Measurements from ENCODE around the gene PITPNM2. TPM values are rescaled to one million over a fixed set of nuclear protein-coding genes. Genes with fewer than 3 reads are reported as not detected.

The PITPNM2 gene
- total and polyA plus RNA-seq, 8 donors, result 1.8 to 28.1 (median 7.4) TPM

DNA sequence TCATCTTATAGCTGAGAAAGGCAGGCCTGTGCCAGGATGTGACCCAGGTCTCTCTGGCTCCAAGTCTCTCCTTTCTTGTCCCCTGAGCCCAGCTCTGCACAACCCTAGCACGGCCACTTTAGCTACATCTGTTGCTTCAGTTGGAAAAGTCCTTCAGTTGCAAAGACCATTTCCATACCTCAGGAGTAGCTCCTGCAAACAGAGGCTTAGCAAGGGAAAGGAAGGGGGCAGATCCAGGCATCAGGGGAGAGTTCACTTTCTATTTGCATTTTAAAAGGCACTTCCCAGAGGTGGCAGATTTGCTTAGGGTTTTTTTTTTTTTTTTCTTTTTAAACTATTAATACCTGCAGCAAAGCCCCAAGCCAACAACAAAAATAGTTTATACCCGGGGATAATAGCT, 3.0 kb upstream of the PITPNM2 start:
- no peak overlapping the region for H3K4me3 ChIP-seq
- no peaks in the 10 kb centered on the region for H3K9me3 ChIP-seq
- TF ChIP-seq EP300 (IDR thresholded peaks at IDR 0.05) (no peak), POLR2AphosphoS5 (IDR thresholded peaks at IDR 0.05) (no peak), POLR2A (IDR thresholded peaks at IDR 0.05) (no peak)
- TF ChIP-seq, protein P1, sequence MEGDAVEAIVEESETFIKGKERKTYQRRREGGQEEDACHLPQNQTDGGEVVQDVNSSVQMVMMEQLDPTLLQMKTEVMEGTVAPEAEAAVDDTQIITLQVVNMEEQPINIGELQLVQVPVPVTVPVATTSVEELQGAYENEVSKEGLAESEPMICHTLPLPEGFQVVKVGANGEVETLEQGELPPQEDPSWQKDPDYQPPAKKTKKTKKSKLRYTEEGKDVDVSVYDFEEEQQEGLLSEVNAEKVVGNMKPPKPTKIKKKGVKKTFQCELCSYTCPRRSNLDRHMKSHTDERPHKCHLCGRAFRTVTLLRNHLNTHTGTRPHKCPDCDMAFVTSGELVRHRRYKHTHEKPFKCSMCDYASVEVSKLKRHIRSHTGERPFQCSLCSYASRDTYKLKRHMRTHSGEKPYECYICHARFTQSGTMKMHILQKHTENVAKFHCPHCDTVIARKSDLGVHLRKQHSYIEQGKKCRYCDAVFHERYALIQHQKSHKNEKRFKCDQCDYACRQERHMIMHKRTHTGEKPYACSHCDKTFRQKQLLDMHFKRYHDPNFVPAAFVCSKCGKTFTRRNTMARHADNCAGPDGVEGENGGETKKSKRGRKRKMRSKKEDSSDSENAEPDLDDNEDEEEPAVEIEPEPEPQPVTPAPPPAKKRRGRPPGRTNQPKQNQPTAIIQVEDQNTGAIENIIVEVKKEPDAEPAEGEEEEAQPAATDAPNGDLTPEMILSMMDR (IDR thresholded peaks at IDR 0.05), result no peak
- intact Hi-C loops (cut with DNase I; ENCODE audit: low total_unique reads), result loop anchor here (10.0 kb wide), 1 partner anchor 179 kb away; the partner anchor contains the start of gene OGFOD2
- 46 to 67% (median 47%) methylated on average over 2 of the region's 2 CpGs for WGBS, 5 donors
- DNase-seq, result peak in 1 of 2 donors; percentile 39
- H3K27ac ChIP-seq, result no peak overlapping the region
- peaks cover 0 to 8% (median 0%) of the 10 kb centered on the region in 4 donors for H3K36me3 ChIP-seq
- peaks cover 8 to 27% (median 25%) of the 10 kb centered on the region in 4 donors for H3K4me1 ChIP-seq
- peaks cover 0 to 9% (median 0%) of the 10 kb centered on the region in 3 donors for H3K27me3 ChIP-seq

DNA sequence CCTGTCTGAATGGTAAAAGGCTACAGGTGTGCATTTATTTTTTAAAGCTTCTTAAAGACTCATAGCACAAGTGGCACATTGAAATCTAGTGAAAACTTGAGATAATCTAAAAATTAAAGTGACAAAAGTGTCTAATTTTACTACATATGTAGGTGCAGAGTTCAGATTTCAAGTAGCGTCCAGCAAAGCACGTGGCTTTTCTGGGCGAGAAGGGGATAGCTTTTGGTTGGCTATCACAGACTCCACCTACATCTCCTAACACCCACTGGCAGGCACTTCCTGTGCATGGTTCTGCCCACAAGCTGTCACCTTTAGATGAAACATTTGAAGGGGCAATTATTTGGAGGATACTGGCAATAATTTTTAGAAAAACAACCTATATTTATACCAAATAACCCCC, 1.9 kb upstream of the PITPNM2 start:
- Histone ChIP-seq H3K36me3 (peaks cover 0 to 8% (median 0%) of the 10 kb centered on the region in 4 donors), H3K4me1 (peaks cover 8 to 38% (median 30%) of the 10 kb centered on the region in 4 donors), H3K4me3 (no peak overlapping the region), H3K27ac (no peak overlapping the region), H3K27me3 (peaks cover 0 to 9% (median 0%) of the 10 kb centered on the region in 3 donors), H3K9me3 (no peaks in the 10 kb centered on the region)
- no peak for TF ChIP-seq POLR2A (IDR thresholded peaks at IDR 0.05)
- TF ChIP-seq POLR2AphosphoS5 (IDR thresholded peaks at IDR 0.05), result no peak
- TF ChIP-seq, protein P1 (IDR thresholded peaks at IDR 0.05), result no peak
- no peak for TF ChIP-seq EP300 (IDR thresholded peaks at IDR 0.05)
- intact Hi-C loops (cut with DNase I; ENCODE audit: low total_unique reads), result loop anchor here (10.0 kb wide), 1 partner anchor 178 kb away; the partner anchor contains the start of gene OGFOD2
- DNase-seq, result no peak
- WGBS, 5 donors, result 67 to 83% (median 76%) methylated on average over 3 of the region's 3 CpGs

DNA sequence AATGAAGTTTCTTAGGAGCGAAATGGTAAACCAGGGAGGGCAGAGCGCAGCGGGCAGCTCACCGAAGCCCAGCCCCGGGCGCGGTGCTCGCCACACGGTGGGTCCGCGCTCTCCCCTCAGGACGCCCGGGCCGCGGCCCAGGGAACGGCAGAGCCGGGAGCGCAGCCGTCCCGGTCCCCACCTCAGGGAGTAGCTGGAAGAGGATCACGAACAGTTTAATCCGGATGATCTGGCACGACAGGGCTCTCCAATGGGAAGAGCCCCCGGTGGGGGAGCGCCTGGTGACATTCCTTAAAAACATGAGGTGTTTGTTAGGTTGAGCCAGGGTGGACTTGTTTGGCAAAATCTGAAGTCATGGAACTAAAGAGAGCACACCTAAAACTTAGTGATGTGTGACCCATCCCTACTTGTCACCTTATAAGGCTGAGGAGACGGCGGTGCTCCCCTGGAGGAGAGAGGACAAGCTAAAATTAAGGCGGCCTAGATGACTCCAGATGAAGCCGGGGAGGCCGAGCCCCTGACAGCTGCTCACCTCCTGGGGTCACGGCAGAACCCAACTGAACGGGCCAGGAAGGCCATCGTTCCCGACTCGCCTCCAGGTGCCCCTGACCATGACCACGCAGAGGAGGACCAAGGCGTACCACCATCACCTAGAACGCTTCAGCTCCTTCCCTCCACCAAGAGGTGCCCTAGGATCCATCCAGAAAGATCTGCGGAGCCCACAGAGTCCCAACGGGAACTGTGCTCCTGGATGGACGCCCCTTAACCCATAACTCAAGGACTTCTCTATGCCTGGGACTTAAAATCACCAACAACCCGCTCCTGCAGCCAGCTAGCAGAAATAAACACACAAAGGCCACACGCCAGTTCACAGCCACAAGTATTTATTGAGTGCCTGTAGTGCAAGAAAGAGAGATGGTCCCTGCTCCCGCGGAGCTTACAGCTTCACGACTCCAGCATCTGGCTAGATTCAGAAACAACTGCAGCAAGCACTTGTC, 866 bp upstream of the PITPNM2 start:
- whole genome bisulfite sequencing, 5 donors, result 36 to 41% (median 40%) methylated on average over 40 to 46 of the region's 46 CpGs
- intact Hi-C loops (cut with DNase I; ENCODE audit: low total_unique reads), result loop anchor here (10.0 kb wide), 1 partner anchor 177 kb away; the partner anchor contains the start of gene OGFOD2
- peaks cover 0 to 8% (median 0%) of the 10 kb centered on the region in 4 donors for H3K36me3 ChIP-seq
- peaks cover 0 to 9% (median 0%) of the 10 kb centered on the region in 3 donors for H3K27me3 ChIP-seq
- peak in 1 of 2 donors; percentile 22 for DNase-seq
- H3K4me1 ChIP-seq, result peaks cover 11 to 48% (median 33%) of the 10 kb centered on the region in 4 donors
- H3K4me3 ChIP-seq, result peak overlapping the region; percentile 67 to 87 (median 76)
- no peak for TF ChIP-seq POLR2AphosphoS5 (IDR thresholded peaks at IDR 0.05)
- peak overlapping the region; percentile 85 to 92 (median 87) for H3K27ac ChIP-seq
- H3K9me3 ChIP-seq, result no peaks in the 10 kb centered on the region

DNA sequence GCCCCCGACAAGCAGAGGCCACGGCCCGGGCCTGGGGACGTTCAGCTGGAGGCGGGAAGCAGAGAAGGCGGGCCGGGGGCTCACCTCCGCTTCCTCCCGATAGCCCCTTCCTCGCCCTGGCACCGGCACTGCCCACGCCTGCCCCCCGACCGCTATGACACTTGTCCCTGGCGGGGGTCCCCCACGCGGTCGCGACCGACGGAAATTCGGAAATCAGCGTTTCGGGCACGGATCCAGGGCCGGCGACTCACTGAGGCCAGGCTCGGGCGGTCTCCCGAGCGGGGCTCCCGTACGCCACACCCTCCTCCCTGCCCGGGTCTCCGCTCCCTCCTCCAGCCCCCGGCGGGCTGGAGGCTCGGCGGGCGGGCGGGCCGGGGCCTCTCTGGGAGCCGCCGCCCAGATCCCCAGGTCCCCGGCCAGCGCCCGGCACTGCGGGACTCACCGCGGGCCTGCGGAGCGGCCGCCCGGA, 581 bp downstream of the PITPNM2 start:
- WGBS, 5 donors, result 0 to 1% (median 1%) methylated on average over 12 to 54 of the region's 54 CpGs; no CpG with 5 or more reads in 1 of the 5 donors
- Histone ChIP-seq H3K4me1 (peaks cover 11 to 49% (median 33%) of the 10 kb centered on the region in 4 donors), H3K4me3 (peak overlapping the region; percentile 67 to 87 (median 73)), H3K27ac (peak overlapping the region; percentile 85 to 92 (median 86)), H3K27me3 (peaks cover 0 to 9% (median 0%) of the 10 kb centered on the region in 3 donors), H3K36me3 (peaks cover 0 to 2% (median 0%) of the 10 kb centered on the region in 4 donors), H3K9me3 (no peaks in the 10 kb centered on the region)
- intact Hi-C loops (cut with DNase I; ENCODE audit: low total_unique reads), result loop anchor here (10.0 kb wide), 1 partner anchor 176 kb away; the partner anchor contains the start of gene OGFOD2
- TF ChIP-seq, protein P1 (IDR thresholded peaks at IDR 0.05), result no peak
- TF ChIP-seq POLR2A (IDR thresholded peaks at IDR 0.05) (no peak), EP300 (IDR thresholded peaks at IDR 0.05) (no peak), POLR2AphosphoS5 (IDR thresholded peaks at IDR 0.05) (no peak)
- DNase-seq, result peak in 1 of 2 donors; percentile 70
